ENCODE measurements around the gene LPAR3. TPM values are rescaled to one million over a fixed set of nuclear protein-coding genes. Genes with fewer than 3 reads are reported as not detected.

LPAR3 gene
- total and polyA plus RNA-seq, 2 experiments from 2014 or later = 0.18 to 2.7 TPM

GRCh38 chr1:84939761-84940160, 46.8 kb upstream of the LPAR3 start:
- TF ChIP-seq EZH2 (IDR thresholded peaks at IDR 0.05; ENCODE audit: borderline replicate concordance) (no peak), EZH2phosphoT487 (IDR thresholded peaks at IDR 0.05; ENCODE audit: low read depth, severe bottlenecking, unreplicated experiment) (no peak)
- Histone ChIP-seq H3K9me3 (ENCODE audit: low read depth) (no peaks in the 10 kb centered on the region), H3K4me1 (ENCODE audit: insufficient read depth) (no peaks in the 10 kb centered on the region), H3K4me3 (no peak overlapping the region), H3K27me3 (peaks cover 5% of the 10 kb centered on the region), H4K20me1 (ENCODE audit: insufficient read depth, poor library complexity, severe bottlenecking) (no peaks in the 10 kb centered on the region), H3K9me2 (replicated peaks; ENCODE audit: insufficient read depth) (no peaks in the 10 kb centered on the region), H3K79me2 (no peaks in the 10 kb centered on the region), H3K4me2 (no peak overlapping the region), H3K36me3 (replicated peaks; ENCODE audit: insufficient read depth, low read depth) (no peaks in the 10 kb centered on the region), H2AFZ (no peak overlapping the region), H3K27ac (no peak overlapping the region)
- whole genome bisulfite sequencing (ENCODE audit: low lambda C conversion rate, missing lambda C conversion rate) = 94% methylated on average over 11 of the region's 11 CpGs
- DNase-seq (ENCODE audit: low spot score) = no peak

GRCh38 chr1:84939151-84939550, 46.1 kb upstream of the LPAR3 start:
- H3K4me3 ChIP-seq = no peak overlapping the region
- WGBS (ENCODE audit: low lambda C conversion rate, missing lambda C conversion rate) = 93% methylated on average over 8 of the region's 8 CpGs
- no peak overlapping the region for H3K27ac ChIP-seq
- H3K9me2 ChIP-seq (replicated peaks; ENCODE audit: insufficient read depth) = no peaks in the 10 kb centered on the region
- no peak for DNase-seq (ENCODE audit: low spot score)
- no peaks in the 10 kb centered on the region for H3K4me1 ChIP-seq (ENCODE audit: insufficient read depth)
- H3K4me2 ChIP-seq = no peak overlapping the region
- H3K79me2 ChIP-seq = no peaks in the 10 kb centered on the region
- no peaks in the 10 kb centered on the region for H3K9me3 ChIP-seq (ENCODE audit: low read depth)
- H4K20me1 ChIP-seq (ENCODE audit: insufficient read depth, poor library complexity, severe bottlenecking) = no peaks in the 10 kb centered on the region
- no peak overlapping the region for H2AFZ ChIP-seq
- H3K27me3 ChIP-seq = peaks cover 5% of the 10 kb centered on the region
- no peak for TF ChIP-seq CTCF (IDR thresholded peaks at IDR 0.05; ENCODE audit: poor library complexity)
- H3K36me3 ChIP-seq (replicated peaks; ENCODE audit: insufficient read depth, low read depth) = no peaks in the 10 kb centered on the region

- TF ChIP-seq EZH2 (IDR thresholded peaks at IDR 0.05; ENCODE audit: borderline replicate concordance) (no peak), CTCF (IDR thresholded peaks at IDR 0.05; ENCODE audit: poor library complexity) (peak; percentile 86)
- Histone ChIP-seq H3K36me3 (replicated peaks; ENCODE audit: insufficient read depth, low read depth) (no peaks in the 10 kb centered on the region), H3K79me2 (no peaks in the 10 kb centered on the region), H3K27ac (no peak overlapping the region), H3K4me2 (no peak overlapping the region), H3K4me1 (ENCODE audit: insufficient read depth) (no peaks in the 10 kb centered on the region), H3K9me3 (ENCODE audit: low read depth) (no peaks in the 10 kb centered on the region), H3K9me2 (replicated peaks; ENCODE audit: insufficient read depth) (no peaks in the 10 kb centered on the region), H3K4me3 (no peak overlapping the region), H3K27me3 (no peaks in the 10 kb centered on the region), H4K20me1 (ENCODE audit: insufficient read depth, poor library complexity, severe bottlenecking) (no peaks in the 10 kb centered on the region), H2AFZ (no peak overlapping the region)
- 2% methylated on average over 5 of the region's 5 CpGs for WGBS (ENCODE audit: low lambda C conversion rate, missing lambda C conversion rate)
- peak; percentile 84 for DNase-seq (ENCODE audit: low spot score)
These were observed 43.3 kb upstream of the LPAR3 start for GRCh38 chr1:84936116-84936810.

GRCh38 chr1:84933011-84933611, 40.1 kb upstream of the LPAR3 start:
- Histone ChIP-seq H3K36me3 (replicated peaks; ENCODE audit: insufficient read depth, low read depth) (no peaks in the 10 kb centered on the region), H3K9me3 (ENCODE audit: low read depth) (no peaks in the 10 kb centered on the region), H4K20me1 (ENCODE audit: insufficient read depth, poor library complexity, severe bottlenecking) (no peaks in the 10 kb centered on the region), H2AFZ (no peak overlapping the region), H3K9me2 (replicated peaks; ENCODE audit: insufficient read depth) (no peaks in the 10 kb centered on the region), H3K27ac (no peak overlapping the region), H3K79me2 (no peaks in the 10 kb centered on the region), H3K4me1 (ENCODE audit: insufficient read depth) (no peaks in the 10 kb centered on the region), H3K4me2 (no peak overlapping the region), H3K27me3 (no peaks in the 10 kb centered on the region), H3K4me3 (no peak overlapping the region)
- DNase-seq (ENCODE audit: low spot score) = no peak
- WGBS (ENCODE audit: low lambda C conversion rate, missing lambda C conversion rate) = 91% methylated on average over 7 of the region's 7 CpGs
- no peak for TF ChIP-seq EZH2phosphoT487 (IDR thresholded peaks at IDR 0.05; ENCODE audit: low read depth, severe bottlenecking, unreplicated experiment)
- no peak for TF ChIP-seq EZH2 (IDR thresholded peaks at IDR 0.05; ENCODE audit: borderline replicate concordance)
- TF ChIP-seq CTCF (IDR thresholded peaks at IDR 0.05; ENCODE audit: poor library complexity) = no peak

Measured in hepatocyte (in vitro differentiated cells).